Amniotic epithelial cell (primary cell): ENCODE data around the gene PLSCR4.

Experiments
- DNase-seq: peaks from one replicate; pipeline ENCODE4 v3.0.0-alpha.2; 2010; ENCODE audit warnings: low read depth

The PLSCR4 gene

DNA sequence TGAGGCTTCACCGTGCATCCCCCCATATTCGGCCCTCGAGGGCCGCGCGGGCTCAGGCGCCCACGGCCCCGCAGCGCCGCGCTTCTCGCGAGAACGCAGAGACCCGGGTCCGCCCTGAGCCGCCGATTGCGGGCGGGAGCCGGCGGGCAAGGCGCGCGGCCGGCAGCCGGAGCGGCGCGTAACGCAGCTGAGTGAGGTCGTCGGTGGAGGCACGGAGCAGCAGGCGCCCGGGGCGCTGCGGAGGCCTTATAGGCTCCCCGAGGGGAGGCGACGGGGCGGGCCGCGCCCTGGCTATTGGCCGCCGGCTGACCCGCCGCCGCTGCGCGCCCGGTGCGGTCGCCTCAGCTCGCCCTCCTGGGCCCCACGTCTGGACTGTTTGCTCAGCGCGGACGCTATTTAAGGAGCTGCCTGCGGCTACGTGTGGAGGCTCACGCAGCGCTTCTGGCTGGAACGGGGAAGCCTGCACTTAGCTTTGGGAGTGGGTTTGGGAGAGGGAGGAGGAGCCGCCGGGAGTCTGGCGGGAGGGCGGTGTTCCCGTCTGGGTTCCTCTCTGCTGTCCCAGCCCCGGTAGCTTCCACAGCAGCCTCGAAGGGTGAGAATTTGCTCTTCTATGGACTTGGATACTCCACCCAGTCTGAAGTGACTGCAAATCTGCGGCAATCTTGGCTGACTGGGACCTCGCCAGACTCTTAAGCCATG lies 89.8 kb downstream of the PLSCR4 start, which contains the start of gene PLOD2:
PLOD2 (minus strand) TSS at position 221 of the 699 bp plus-strand sequence; CDS start at position 26, 195 bp downstream.
- peak; percentile 91 for DNase-seq

DNA sequence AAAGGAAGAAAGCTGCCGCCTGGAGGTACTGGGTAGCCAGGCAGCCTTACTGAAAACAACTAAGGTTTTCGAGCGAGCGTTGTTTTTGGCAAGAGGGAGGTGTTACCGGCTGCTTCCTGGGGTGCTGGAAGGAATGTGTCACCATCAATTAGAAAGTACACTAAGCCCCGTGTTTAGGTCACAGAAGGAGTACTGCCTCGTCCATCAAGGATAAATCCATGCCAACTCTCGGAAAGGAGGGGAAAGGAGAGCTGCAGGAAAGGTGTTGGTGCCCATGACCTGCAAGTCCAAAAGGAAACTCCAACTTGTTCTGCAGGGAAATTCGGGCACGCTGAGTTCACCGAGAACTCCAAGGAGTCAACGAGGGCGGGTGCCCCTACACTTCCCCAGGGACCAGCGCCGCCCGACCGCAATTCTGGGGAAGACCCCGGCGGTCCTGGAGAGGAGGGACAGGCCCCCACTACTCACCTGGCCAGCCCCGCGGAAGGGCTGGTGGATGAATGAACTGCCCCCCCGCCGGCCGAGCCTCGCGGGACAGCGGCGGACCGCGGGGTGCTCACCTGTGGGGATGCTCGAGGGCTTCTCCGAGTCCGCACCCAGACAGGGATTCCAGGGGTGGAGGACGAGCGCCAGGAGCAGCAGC lies 90.5 kb downstream of the PLSCR4 start:
- DNase-seq = peak; percentile 76

DNA sequence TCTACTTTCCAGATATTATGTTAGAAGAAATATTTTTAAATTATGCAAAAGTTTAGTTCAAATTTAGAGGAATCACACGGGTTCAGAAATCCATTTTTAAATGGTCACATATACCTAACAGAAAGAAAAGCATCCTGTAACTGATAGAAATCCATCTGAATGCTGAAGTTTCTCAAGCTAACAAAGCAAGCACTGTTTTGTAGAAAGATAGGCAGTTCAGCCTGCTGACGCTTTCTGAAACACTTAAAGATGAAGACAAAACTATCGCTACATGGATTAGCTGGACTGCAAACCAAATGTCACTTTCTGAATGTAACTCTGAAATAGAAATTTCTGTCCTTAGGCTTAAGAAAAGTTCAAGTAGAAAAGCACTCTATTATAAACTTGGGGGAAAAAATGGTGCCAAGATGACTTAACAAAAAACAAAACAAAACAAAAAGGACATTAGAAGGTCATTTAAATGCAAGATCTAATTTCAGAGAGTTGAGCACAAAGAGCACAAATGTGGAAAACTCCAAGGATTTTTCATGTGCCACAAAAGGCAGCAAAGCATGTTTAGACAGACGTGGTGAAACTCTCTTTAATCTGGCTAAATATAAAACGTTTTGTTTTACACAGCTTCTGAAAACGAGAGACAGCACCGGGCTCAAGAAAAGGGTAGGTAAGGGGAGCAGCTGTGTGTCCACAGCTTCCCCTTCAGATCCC lies 91.1 kb downstream of the PLSCR4 start:
- no peak for DNase-seq

DNA sequence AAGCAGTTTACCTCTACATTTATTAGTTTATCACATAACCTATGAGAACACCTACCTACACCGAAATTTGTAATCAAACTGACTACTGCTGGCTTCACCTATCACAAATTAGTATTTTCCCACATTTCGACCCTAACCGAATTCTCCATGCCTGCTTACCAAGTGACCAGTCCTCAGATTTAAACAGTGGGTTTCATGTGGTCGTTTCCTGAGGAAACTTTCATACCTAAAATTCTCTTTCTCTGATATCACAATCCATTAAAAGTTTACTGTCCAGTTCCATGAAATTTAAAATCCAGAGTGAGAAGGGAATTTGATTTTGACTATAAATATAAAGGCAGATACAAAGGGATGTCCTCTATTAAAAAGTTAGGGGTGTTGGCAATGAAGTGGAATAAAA lies 91.9 kb downstream of the PLSCR4 start:
- no peak for DNase-seq

DNA sequence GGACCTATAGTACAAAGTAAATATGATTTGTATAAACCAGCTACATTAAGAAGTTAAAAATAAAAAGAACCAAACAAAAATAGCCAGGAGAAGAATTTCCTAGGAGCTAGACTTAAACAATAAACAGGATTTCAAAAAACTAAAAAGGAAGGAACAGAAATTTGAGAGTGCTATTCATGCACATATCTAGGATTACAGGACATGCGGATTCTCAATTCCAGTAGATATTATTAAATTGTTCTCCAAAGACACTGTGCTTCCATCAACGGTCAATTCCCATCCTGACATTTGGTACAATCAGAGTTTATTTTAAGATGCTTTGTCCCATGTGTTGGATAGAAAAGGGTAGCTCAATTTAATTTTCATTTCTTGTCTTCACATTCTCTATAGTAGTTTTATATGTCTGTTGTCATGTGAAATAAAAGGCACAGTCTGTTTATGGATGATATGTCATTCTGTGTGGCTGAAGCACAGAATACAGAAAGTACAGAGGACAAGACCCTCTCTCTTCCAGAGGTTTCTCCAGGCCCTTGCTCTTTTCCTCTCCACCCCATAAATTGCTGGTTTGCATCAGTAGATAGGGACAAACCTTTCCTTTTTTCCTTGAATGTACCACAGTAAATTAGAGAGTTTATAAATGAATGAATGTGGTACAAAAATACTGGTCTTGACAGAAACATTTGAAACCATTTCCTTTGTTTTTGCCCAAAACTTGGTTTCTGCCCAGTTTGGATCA lies 93.4 kb downstream of the PLSCR4 start:
- no peak for DNase-seq

DNA sequence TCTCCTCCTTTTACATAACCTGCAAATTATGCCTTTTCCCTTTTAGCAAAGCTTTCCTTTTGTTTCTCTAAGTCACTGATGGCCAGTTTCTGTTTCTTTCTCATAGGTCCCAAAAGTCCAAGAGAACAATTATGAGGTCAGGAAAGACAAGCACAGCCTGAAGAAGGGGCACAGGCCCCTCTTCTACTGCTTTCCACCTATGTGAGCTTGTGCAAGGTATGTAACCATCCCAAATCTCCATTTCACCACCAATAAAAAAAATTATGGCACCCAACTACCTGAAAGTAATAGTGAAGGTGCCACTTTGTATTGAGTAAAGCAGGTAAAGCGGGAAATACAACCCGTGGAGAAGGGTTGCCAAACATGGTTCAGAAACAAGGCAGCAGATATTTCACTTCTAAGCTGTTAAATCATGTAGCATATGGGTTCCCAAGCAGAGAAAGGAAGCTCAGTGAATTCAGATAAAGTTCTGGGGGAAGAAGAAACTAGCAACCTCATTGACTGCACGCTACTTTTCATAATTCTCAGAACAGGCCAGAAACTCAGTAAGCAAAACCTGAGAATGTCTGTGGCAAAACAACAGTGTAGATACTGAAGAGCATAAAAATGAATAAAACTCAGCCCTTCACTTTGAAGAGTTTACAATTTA lies 94.1 kb downstream of the PLSCR4 start:
- no peak for DNase-seq

DNA sequence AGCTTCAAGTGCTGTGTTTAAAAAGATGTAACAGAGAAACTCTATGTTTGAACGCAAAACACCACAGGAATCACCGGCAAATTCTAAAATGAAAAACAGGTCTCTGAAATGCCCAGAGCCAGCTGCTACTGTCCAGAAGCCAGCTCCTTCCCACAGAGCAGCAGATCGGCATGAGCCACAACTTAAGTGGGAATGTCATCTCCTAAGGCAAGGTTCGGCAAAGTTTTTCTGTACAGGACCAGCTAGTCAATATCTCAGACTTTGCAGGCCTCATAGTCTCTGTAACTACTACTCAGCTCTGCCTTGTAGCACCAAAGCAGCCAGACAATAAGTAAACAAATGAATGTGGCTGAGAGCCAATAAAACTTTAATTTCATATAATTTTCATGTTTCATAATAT lies 94.8 kb downstream of the PLSCR4 start:
- no peak for DNase-seq

DNA sequence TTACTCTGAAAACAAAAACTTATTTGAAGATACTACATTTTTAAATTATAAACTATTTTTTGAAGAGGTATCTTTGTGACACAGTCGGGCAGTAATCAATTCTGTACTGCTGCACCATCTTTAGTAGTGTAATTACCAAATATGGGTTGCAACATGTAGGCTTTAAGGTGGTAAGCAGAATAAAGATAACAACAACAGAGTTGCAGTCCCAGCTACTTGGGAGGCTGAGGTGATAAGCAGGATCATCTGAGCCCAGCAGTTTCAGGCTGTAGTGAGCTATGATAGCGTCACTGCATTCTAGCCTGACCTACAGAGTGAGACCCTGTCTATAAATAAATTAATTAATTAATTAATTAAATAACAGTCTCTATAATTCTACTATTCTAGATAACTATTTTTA lies 95.9 kb downstream of the PLSCR4 start:
- peak; percentile 75 for DNase-seq

DNA sequence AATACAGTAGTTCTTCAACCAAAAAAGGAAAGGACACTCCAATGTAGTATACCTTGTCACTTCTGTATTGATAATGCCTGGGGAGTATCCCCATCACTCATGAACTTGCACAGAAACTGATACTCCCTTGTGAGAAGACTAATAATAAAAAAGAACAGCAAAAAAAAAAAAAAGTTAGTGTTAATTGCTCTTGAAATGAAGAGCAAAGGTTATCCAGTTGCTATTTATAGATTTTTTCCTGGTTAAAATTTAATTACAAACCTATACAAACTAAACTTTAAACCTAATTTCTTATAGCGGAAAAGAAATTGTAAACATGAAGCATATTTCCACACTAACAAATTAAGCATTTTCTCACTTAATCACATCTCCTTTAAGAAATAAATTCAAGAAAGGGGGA lies 96.6 kb downstream of the PLSCR4 start:
- DNase-seq = no peak

DNA sequence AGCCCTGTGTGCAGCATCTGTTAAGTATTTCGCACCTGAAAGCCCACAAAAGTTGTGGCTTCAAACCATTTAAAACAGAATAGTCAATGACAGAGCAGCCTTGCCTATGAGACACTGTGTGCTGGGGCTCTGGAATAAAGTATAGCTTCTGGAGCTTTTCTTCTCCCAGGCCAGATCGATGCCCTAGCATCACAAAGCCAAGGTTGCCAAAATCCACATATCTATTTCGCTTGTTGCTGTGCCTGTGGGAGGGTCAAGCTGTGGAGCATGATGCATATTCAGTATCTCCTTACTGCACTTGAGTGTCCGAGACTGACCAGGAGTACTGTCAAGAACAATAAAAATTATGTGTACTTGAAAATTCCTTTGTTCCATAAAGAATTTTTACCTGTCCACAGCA lies 97.5 kb downstream of the PLSCR4 start:
- no peak for DNase-seq

DNA sequence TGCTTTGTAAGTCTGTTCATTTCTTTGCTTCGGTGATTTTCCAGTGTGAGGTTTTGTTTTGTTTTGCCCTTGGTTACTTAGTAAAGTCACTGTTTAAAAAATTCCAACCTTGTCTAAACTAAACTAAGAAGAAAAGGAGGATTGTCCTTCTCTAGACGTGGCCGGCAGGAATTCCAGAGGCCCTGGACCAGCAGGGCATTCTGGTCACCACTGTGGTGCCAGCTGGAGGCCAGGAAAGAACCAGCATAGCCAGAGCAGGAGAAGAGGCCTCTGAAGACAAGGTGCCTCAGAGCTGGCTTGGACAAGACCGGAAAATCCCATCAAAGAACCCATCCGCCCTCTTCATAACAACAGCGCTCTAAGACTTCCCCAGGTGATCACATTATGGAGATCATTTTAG lies 98.1 kb downstream of the PLSCR4 start:
- no peak for DNase-seq

DNA sequence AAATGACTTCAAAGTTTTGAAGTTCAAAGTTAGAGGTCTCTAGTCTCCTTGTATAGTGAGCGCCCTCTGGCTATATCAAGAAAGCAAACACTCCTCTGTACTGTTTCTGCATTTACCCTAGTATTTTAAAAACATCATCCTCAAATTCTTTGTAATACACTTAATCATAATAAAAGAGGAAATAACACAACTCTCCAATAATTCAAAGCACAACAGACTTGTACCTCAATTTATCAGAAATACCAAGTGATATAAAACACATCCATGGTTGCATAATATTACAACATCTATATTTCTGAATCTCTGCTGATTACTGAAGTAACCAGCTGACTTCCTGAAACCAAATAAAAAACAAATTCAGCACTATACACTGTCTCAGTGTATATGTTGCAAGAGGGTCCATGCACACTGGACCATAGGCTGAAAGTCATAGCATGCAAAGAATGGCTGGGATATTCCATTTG lies 102.4 kb downstream of the PLSCR4 start:
- DNase-seq = peak; percentile 85

DNA sequence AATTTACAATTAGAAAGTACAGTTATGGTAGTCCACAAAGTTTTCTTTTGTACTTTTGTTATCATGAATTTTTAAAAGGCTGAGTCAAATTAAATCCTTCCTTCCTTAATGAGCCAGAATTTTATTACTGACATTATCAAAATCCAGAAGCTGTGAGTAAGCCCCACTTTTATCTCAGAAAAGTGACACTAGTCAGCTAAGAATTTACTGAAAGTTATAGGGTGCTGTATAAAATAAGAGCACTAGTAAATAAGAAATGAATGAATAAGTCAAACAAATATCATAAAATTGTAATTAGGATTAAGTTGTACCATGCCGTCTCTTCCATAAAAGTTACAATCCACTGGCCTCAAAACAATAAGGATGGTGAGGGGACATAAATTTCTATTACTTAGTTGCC lies 105.3 kb downstream of the PLSCR4 start:
- DNase-seq = no peak

DNA sequence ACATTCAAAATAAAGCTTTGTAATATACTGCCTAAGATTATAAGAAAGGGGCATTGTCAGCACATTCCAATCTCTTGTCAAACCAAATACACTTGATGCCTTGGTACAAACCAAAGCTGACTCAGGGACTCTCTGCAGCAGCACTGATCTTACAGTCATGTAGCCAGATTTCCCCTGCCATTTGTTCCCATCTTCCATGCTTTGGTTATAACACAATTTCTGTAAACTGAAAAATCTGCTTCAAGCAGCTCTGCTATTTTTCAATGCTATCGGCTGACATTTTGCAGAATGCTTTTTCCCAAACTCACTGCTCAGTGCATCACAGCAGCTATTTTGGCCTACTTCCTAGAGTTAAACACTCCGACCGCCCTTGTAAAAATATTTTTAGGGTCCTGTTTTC lies 108.1 kb downstream of the PLSCR4 start:
- peak; percentile 68 for DNase-seq
